Kidney tubule cell (primary cell): Measurements from ENCODE around the gene PACS2.

Experiments used
- DNase-seq: peaks from one replicate; pipeline ENCODE4 v3.0.0-alpha.2; 2018; ENCODE audit warnings: low spot score

The PACS2 gene

GRCh38 chr14:105421723-105422615, 107.4 kb downstream of the PACS2 start:
- no peak for DNase-seq

- no peak for DNase-seq
These were observed 108.3 kb downstream of the PACS2 start for GRCh38 chr14:105422695-105423487.

GRCh38 chr14:105423488-105424195, 109.1 kb downstream of the PACS2 start:
- no peak for DNase-seq

GRCh38 chr14:105424861-105425260, 110.3 kb downstream of the PACS2 start:
- DNase-seq = no peak

- DNase-seq = no peak
These were observed 111.3 kb downstream of the PACS2 start for GRCh38 chr14:105425823-105426247.

- DNase-seq = no peak
These were observed 112.0 kb downstream of the PACS2 start for GRCh38 chr14:105426416-105427130.

- no peak for DNase-seq
These were observed 112.9 kb downstream of the PACS2 start for GRCh38 chr14:105427412-105427811.

- DNase-seq = no peak
These were observed 113.5 kb downstream of the PACS2 start for GRCh38 chr14:105427936-105428485.

- no peak for DNase-seq
These were observed 115.5 kb downstream of the PACS2 start for GRCh38 chr14:105430042-105430441.

- peak; percentile 53 for DNase-seq
These were observed 116.0 kb downstream of the PACS2 start for GRCh38 chr14:105430565-105430964.

- DNase-seq = no peak
These were observed 116.7 kb downstream of the PACS2 start for GRCh38 chr14:105431256-105431655.

GRCh38 chr14:105432657-105433056, 118.1 kb downstream of the PACS2 start:
- DNase-seq = no peak

GRCh38 chr14:105433161-105433605, 118.6 kb downstream of the PACS2 start:
- no peak for DNase-seq

GRCh38 chr14:105436402-105436801, 121.9 kb downstream of the PACS2 start:
- DNase-seq = no peak

GRCh38 chr14:105436891-105437722, 122.6 kb downstream of the PACS2 start:
- no peak for DNase-seq

- DNase-seq = no peak
These were observed 123.4 kb downstream of the PACS2 start for GRCh38 chr14:105437723-105438500.

GRCh38 chr14:105439179-105439578, 124.6 kb downstream of the PACS2 start:
- no peak for DNase-seq

GRCh38 chr14:105439710-105440553, 125.4 kb downstream of the PACS2 start:
- no peak for DNase-seq

- DNase-seq = no peak
These were observed 126.0 kb downstream of the PACS2 start for GRCh38 chr14:105440554-105440900.
